HG03342 (cell line): Measurements from ENCODE around the gene THBS2.

Source experiments
- ATAC-seq: cut with Tn5 transposase; IDR thresholded peaks from one replicate; pipeline ENCODE4 v1.9.1; 2021; ENCODE audit warnings: mild to moderate bottlenecking, moderate library complexity; ENCODE audit not compliant: unreplicated experiment

Gene THBS2

GRCh38 chr6:169169375-169169774 is 84.3 kb downstream of the THBS2 start:
- ATAC-seq = no peak

- ATAC-seq = no peak
Observed at GRCh38 chr6:169168706-169169105, 84.9 kb downstream of the THBS2 start.

DNA sequence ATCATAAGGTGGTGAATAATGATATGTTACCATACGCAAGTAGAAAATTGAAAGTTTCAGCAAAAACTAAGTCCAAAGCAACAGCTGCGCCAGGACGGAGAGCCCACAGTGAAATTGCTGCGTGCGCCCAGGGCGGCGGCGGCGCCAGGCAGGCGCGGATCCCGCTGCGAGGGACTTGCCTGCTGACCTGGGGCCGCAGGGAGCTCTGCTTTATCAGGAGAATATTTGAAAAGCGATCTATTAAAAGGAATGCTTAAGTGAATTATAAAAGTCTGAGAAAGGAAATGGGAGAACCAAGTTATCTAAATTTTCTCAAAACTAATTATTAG is 85.4 kb downstream of the THBS2 start:
- ATAC-seq = no peak

DNA sequence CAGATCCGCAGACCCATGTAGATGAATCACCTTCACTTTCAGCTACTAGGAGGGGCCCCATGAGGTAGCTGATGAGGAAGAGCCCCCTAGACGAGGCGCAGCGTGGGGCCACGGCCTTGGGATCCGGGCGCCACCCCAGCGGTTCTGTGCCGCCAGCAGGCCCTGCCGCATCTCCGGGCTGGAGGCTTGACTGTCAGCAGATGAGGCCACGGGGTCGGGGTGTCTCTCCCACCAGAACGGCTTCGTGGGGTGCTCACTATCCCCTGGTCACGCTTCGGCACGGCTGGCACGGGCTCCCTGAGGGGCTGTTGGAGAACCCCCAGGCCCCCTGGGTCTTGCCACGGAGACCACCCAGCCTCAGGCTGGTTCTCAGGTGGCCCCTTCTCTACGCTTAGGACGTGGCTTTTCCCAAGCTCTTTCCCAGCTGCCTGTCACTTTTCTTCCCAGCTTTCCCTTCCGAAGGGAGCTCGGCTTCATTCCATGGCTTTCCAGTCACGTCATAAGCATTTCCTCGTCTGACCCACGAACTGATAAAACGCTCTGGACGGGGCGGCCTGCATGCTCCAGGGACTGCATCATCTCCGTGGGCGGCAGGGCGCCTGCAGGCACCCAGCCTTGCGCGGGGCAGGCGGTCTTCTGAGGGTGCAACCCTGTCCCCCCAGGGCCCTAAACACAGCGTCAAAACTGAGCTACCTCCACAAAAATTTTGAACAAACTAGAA is 85.9 kb downstream of the THBS2 start:
- no peak for ATAC-seq

- no peak for ATAC-seq
Observed at GRCh38 chr6:169166896-169167580, 86.6 kb downstream of the THBS2 start.
